GM12878 (cell line): Measurements from ENCODE around the gene GRAMD1B. TPM values are rescaled to one million over a fixed set of nuclear protein-coding genes. Genes with fewer than 3 reads are reported as not detected.

Experiments used
- ATAC-seq: fragments of 200-7000 bp; cut with Tn5 transposase; 3 replicates; pipeline ENCODE4 v1.9.1; 2020; ENCODE audit warnings: mild to moderate bottlenecking, moderate library complexity
- BruUV-seq: library from RNA; stranded (reverse); fragments of 400-500 nt; replicated peaks from 2 replicates; lab custom pipeline; 2021; lab: Mats Ljungman, UMichigan
- CTCF ChIA-PET: fragments of 300-600 bp; sonication (Branson Sonifier 250); formaldehyde crosslinking; extraction: SDS; loops from one replicate; lab custom pipeline; 2021; ENCODE audit warnings: inconsistent platforms; lab: Yijun Ruan, JAX
- POLR2A ChIA-PET: fragments of 350-600 bp; formaldehyde crosslinking; extraction: SDS; loops from one replicate; lab custom pipeline; 2021; ENCODE audit warnings: inconsistent platforms; lab: Charles Lee
- RAD21 ChIA-PET: fragments of 300-600 bp; sonication (Branson Sonifier 250); formaldehyde crosslinking; loops from one replicate; lab custom pipeline; 2023; ENCODE audit warnings: antibody characterized with exemption; ENCODE audit not compliant: unreplicated experiment; lab: Charles Lee
- SMC1A ChIA-PET: fragments of 300-600 bp; sonication (Branson Sonifier 250); formaldehyde crosslinking; loops from one replicate; lab custom pipeline; 2023; ENCODE audit not compliant: unreplicated experiment, uncharacterized antibody; lab: Charles Lee
- DNase-seq: peaks from one replicate; pipeline ENCODE4 v3.0.0-alpha.2; 2011; ENCODE audit warnings: low read depth, low spot score
- FAIRE-seq: peaks from 3 replicates; lab custom pipeline; 2011; peaks lifted over from hg19 to GRCh38; lab: Jason Lieb, UNC
- H2AFZ ChIP-seq: 2 replicates; pipeline ENCODE4 v1.6.0; 2011; ENCODE audit warnings: low read depth, low read length, control low read depth; ENCODE audit not compliant: control insufficient read depth
- H3K27ac ChIP-seq: 2 replicates; pipeline ENCODE4 v1.5.1; 2011; ENCODE audit warnings: control low read depth; ENCODE audit not compliant: control insufficient read depth, insufficient read depth
- H3K27me3 ChIP-seq, 2 experiments: replicated peaks in 1 of 2; 2 replicates each; pipeline versions ENCODE4 v1.6.0 to v1.6.1; 2011; ENCODE audit warnings: low read length in 1 of 2; ENCODE audit not compliant: control insufficient read depth in 2 of 2, insufficient read depth in 2 of 2
- H3K36me3 ChIP-seq, 2 experiments: 2 replicates each; pipeline ENCODE4 v1.5.1; 2011; ENCODE audit warnings: low read length in 1 of 2; ENCODE audit not compliant: control insufficient read depth in 2 of 2, insufficient read depth in 2 of 2
- H3K4me1 ChIP-seq: 2 replicates; pipeline ENCODE4 v1.6.1; 2011; ENCODE audit warnings: mild to moderate bottlenecking, low read length, moderate library complexity, mixed read lengths; ENCODE audit not compliant: control insufficient read depth, insufficient read depth
- H3K4me2 ChIP-seq: 2 replicates; pipeline ENCODE4 v1.6.0; 2011; ENCODE audit warnings: control low read depth; ENCODE audit not compliant: control insufficient read depth, insufficient read depth
- H3K4me3 ChIP-seq: fragments of 200-600 bp; sonication (generic); 2 replicates; pipeline ENCODE4 v1.5.1; 2016
- H3K79me2 ChIP-seq: 2 replicates; pipeline ENCODE4 v1.6.0; 2011; ENCODE audit warnings: low read length; ENCODE audit not compliant: control insufficient read depth, insufficient read depth
- H3K9ac ChIP-seq: 2 replicates; pipeline ENCODE4 v1.8.0; 2011; ENCODE audit warnings: low read length, control low read depth, mixed read lengths; ENCODE audit not compliant: control insufficient read depth, insufficient read depth
- H3K9me3 ChIP-seq: replicated peaks from 3 replicates; pipeline ENCODE4 v1.5.1; 2011; ENCODE audit warnings: mild to moderate bottlenecking, low read length; ENCODE audit not compliant: control insufficient read depth, insufficient read depth
- H4K20me1 ChIP-seq: 2 replicates; pipeline ENCODE4 v1.6.0; 2011; ENCODE audit not compliant: control insufficient read depth, insufficient read depth
- FOXM1 ChIP-seq: IDR thresholded peaks from 2 replicates; pipeline ENCODE4 v1.6.1; 2012; ENCODE audit warnings: low read depth, mild to moderate bottlenecking, inconsistent platforms, low read length, moderate library complexity
- GATAD2B ChIP-seq: fragments of 450-650 bp; conservative IDR thresholded peaks from 2 replicates; pipeline ENCODE4 v1.6.1; 2017; ENCODE audit warnings: low read depth, mild to moderate bottlenecking, moderate library complexity
- IKZF2 ChIP-seq, 2 experiments: fragments of 450-650 bp; IDR thresholded peaks; 2 replicates each; pipeline ENCODE4 v1.6.1; 2017; ENCODE audit warnings: mild to moderate bottlenecking in 2 of 2, moderate library complexity in 2 of 2
- MTA3 ChIP-seq: IDR thresholded peaks from 2 replicates; pipeline ENCODE4 v1.6.1; 2012; ENCODE audit warnings: low read length, inconsistent platforms, borderline replicate concordance
- NR2F1 ChIP-seq: fragments of 450-650 bp; conservative IDR thresholded peaks from 2 replicates; pipeline ENCODE4 v1.6.1; 2017; ENCODE audit warnings: mild to moderate bottlenecking
- PKNOX1 ChIP-seq: fragments of 450-650 bp; IDR thresholded peaks from 2 replicates; pipeline ENCODE4 v1.6.1; 2016; ENCODE audit warnings: mild to moderate bottlenecking
- RFX5 ChIP-seq: IDR thresholded peaks from 2 replicates; pipeline ENCODE4 v1.6.1; 2011; ENCODE audit warnings: low read depth, low read length, improper control_type of control experiment
- RUNX3 ChIP-seq: IDR thresholded peaks from 2 replicates; pipeline ENCODE4 v1.6.1; 2012; ENCODE audit warnings: low read length, inconsistent platforms
- SIN3A ChIP-seq: IDR thresholded peaks from 2 replicates; pipeline ENCODE4 v1.6.1; 2012; ENCODE audit warnings: low read depth, low read length, improper control_type of control experiment
- SKIL ChIP-seq: fragments of 450-650 bp; IDR thresholded peaks from 2 replicates; pipeline ENCODE4 v1.6.1; 2017; ENCODE audit warnings: mild to moderate bottlenecking, low read depth, inconsistent platforms; ENCODE audit not compliant: poor library complexity, severe bottlenecking
- STAT1 ChIP-seq: fragments of 450-650 bp; conservative IDR thresholded peaks from 2 replicates; pipeline ENCODE4 v1.6.1; 2014; ENCODE audit warnings: antibody characterized with exemption, mild to moderate bottlenecking
- ZBED1 ChIP-seq: IDR thresholded peaks from 2 replicates; pipeline ENCODE4 v1.6.1; 2016; ENCODE audit warnings: borderline replicate concordance
- WGBS: methylation state at CpG from one replicate; pipeline ENCODE4 v1.1.6; 2016; ENCODE audit warnings: low lambda C conversion rate; ENCODE audit not compliant: insufficient replicate concordance, insufficient coverage; ENCODE audit errors: missing lambda C conversion rate; 5-methylcytosine and 5-hydroxymethylcytosine counted together
- in situ Hi-C: fragments of 300-500 bp; cut with MboI; formaldehyde crosslinking; loops from 9 replicates; pipeline ENCODE4 v1.14.3; 2018; ENCODE audit warnings: mixed read lengths
- intact Hi-C: fragments of 100-400 bp; cut with micrococcal nuclease; formaldehyde crosslinking; loops from one replicate; pipeline ENCODE4 v1.14.2; 2022; ENCODE audit not compliant: unreplicated experiment
- polyA plus RNA-seq, 11 experiments: library from polyadenylated mRNA; depleted of rRNA in 4 of 11; unstranded in 6 of 11; stranded (reverse) in 5 of 11; fragments of >200 nt; fragmentation: Nextera tagmentation in 4 of 11; fragmentation: Illumina TruSeq in 1 of 11; extraction: Ambion mirVana in 4 of 11; extraction: Trizol in 1 of 11; gene quantifications; 1 replicate in 1 of 11; 2 replicates in 10 of 11; pipeline versions ENCODE4 v1.2.1 to v1.2.3, GENCODE V29; 2011 to 2016; ENCODE audit warnings: inconsistent platforms in 2 of 11, missing spikeins in 2 of 11, low read depth in 1 of 11
- total RNA-seq, 4 experiments: library from RNA; depleted of rRNA in 3 of 4; stranded (reverse); fragments of >200 nt in 3 of 4; fragmentation: Illumina TruSeq in 1 of 4; extraction: Trizol in 1 of 4; gene quantifications; 2 replicates each; pipeline versions ENCODE4 v1.2.1 to v1.2.3, GENCODE V29; 2013 to 2021

The GRAMD1B gene
- total and polyA plus RNA-seq, 10 of the 15 experiments (the other 5 are each of a cell fraction or from before 2014, with no cell fraction given): 1.9 to 49.1 (median 26.9) TPM

GRCh38 chr11:123404676-123405075, 25.4 kb upstream of the GRAMD1B start:
- no peak for FAIRE-seq
- intact Hi-C loops (loop anchor here (10.0 kb wide), 1 partner anchor 340 kb away; the partner anchor contains the start of gene HSPA8), in situ Hi-C loops (loop anchor here (5.0 kb wide), 2 partner anchors 73 to 102 kb away; no protein-coding TSS in a partner anchor)
- Histone ChIP-seq H3K4me3 (no peak overlapping the region), H3K36me3 (no peaks in the 10 kb centered on the region; a peak in 1 of 4 replicates), H3K9ac (no peak overlapping the region), H4K20me1 (no peaks in the 10 kb centered on the region), H3K27me3 (no peaks in the 10 kb centered on the region), H2AFZ (no peak overlapping the region), H3K9me3 (no peaks in the 10 kb centered on the region), H3K27ac (no peak overlapping the region; the same call in 1 of the 2 replicates), H3K4me1 (peaks cover 48% of the 10 kb centered on the region), H3K4me2 (0 out of 2 replicates have a peak overlapping the region, but pooled peaks have one; percentile 3), H3K79me2 (peaks cover 8% of the 10 kb centered on the region)
- POLR2A ChIA-PET: interaction anchor here (0.5 to 0.9 kb wide), 2 partner anchors 11 to 343 kb away, joined by 4 to 5 read pairs; partner anchors contain the start of gene HSPA8
- SMC1A ChIA-PET: interaction anchor here (0.8 to 8.1 kb wide), 5 partner anchors 8 to 106 kb away, joined by 3 to 244 read pairs (median 37); no protein-coding TSS in a partner anchor
- RAD21 ChIA-PET: interaction anchor here (1.1 to 6.6 kb wide), 3 partner anchors 11 to 45 kb away, joined by 4 to 67 read pairs (median 32); no protein-coding TSS in a partner anchor
- DNase-seq: no peak
- WGBS: 63% methylated on average over 7 of the region's 7 CpGs
- CTCF ChIA-PET: interaction anchor here (1.0 to 13.8 kb wide), 6 partner anchors 9 to 103 kb away, joined by 3 to 349 read pairs (median 67); no protein-coding TSS in a partner anchor
- ATAC-seq: no peak
- no TSS peak for BruUV-seq
- TF ChIP-seq PKNOX1 (peak; percentile 57; the same call in 1 of the 2 replicates), STAT1 (no peak)

GRCh38 chr11:123405123-123405592, 24.9 kb upstream of the GRAMD1B start:
- Histone ChIP-seq H3K27me3 (no peaks in the 10 kb centered on the region), H3K79me2 (peaks cover 8% of the 10 kb centered on the region), H3K4me3 (no peak overlapping the region), H3K9me3 (no peaks in the 10 kb centered on the region), H2AFZ (no peak overlapping the region; the same call in 1 of the 2 replicates), H4K20me1 (no peaks in the 10 kb centered on the region), H3K4me1 (peaks cover 53% of the 10 kb centered on the region), H3K9ac (no peak overlapping the region), H3K4me2 (peak overlapping the region; percentile 59), H3K27ac (peak overlapping the region; percentile 27; the same call in 1 of the 2 replicates), H3K36me3 (no peaks in the 10 kb centered on the region; a peak in 1 of 4 replicates)
- ChIA-PET RAD21 (interaction anchor here (1.1 to 6.7 kb wide), 8 partner anchors 11 to 171 kb away, joined by 4 to 212 read pairs (median 33); no protein-coding TSS in a partner anchor), POLR2A (interaction anchor here (0.9 to 1.9 kb wide), 2 partner anchors 10 to 11 kb away, joined by 4 to 6 read pairs; no protein-coding TSS in a partner anchor), CTCF (interaction anchor here (1.0 to 13.8 kb wide), 9 partner anchors 10 to 103 kb away, joined by 3 to 349 read pairs (median 58); no protein-coding TSS in a partner anchor), SMC1A (interaction anchor here (0.8 to 8.1 kb wide), 5 partner anchors 9 to 106 kb away, joined by 3 to 244 read pairs (median 37); no protein-coding TSS in a partner anchor)
- FAIRE-seq (no peak), ATAC-seq (peak; percentile 51), DNase-seq (no peak)
- in situ Hi-C loops: loop anchor here (5.0 kb wide), 2 partner anchors 72 to 103 kb away; no protein-coding TSS in a partner anchor
- no TSS peak for BruUV-seq
- intact Hi-C loops: loop anchor here (10.0 kb wide), 1 partner anchor 340 kb away; the partner anchor contains the start of gene HSPA8
- WGBS: 64% methylated on average over 5 of the region's 5 CpGs
- TF ChIP-seq RFX5 (no peak), RUNX3 (peak; percentile 73), SKIL (peak; percentile 20), SIN3A (no peak), ZBED1 (no peak), IKZF2 (IDR thresholded peaks at IDR 0.05) (peak in 1 of 2 experiments; percentile 27; a peak in 2 of 4 replicates), MTA3 (0 out of 2 replicates have a peak, but pooled peaks have one; percentile 51), GATAD2B (0 out of 2 replicates have a peak, but pooled peaks have one; percentile 53), FOXM1 (peak; percentile 17; the same call in 1 of the 2 replicates), NR2F1 (peak; percentile 72)
